Measurements from ENCODE around the gene CIDEC.
"Not testable (repeated sequence)": the region's sequence is repeated elsewhere in the genome, so short reads cannot be mapped to it uniquely, and the experiment has no call there.

The CIDEC gene

GRCh38 chr3:9902372-9903237 lies 22.6 kb upstream of the CIDEC start, which contains the start of gene IL17RE:
Gene IL17RE, plus strand, starts transcription at chr3:9902848. Its CDS starts 85 bp downstream, at chr3:9902933.
- intact Hi-C loops (cut with DNase I), result no loop called here
- no peak for DNase-seq

DNA sequence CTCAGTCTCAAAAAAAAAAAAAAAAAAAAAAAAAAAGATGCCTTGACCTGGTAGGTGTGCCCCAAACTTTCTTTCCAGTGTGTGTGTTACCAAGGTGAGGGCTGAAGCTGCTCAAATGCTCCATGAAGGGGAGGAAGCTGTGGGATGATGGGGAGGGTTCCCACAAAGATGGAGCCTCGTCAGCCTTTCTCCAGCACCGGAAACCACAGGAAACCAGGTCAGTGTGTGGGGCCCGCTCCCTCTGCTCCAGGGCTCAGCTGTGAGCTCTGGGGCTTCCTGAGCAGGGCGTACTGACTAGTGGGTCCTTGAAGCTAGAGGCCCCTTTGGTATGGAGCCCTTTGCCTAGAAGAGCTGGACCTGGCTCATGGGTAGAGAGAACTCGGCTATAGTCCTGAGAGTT lies 21.9 kb upstream of the CIDEC start:
- intact Hi-C loops (cut with DNase I), result no loop called here
- DNase-seq, result no peak

GRCh38 chr3:9900965-9901415 lies 20.9 kb upstream of the CIDEC start:
- DNase-seq; intact Hi-C loops (cut with DNase I): not testable (repeated sequence)

- intact Hi-C loops (cut with DNase I), result no loop called here
- no peak for DNase-seq
These were observed 19.3 kb upstream of the CIDEC start for GRCh38 chr3:9899289-9899791.

GRCh38 chr3:9898467-9899241 lies 18.6 kb upstream of the CIDEC start:
- intact Hi-C loops (cut with DNase I), result no loop called here
- DNase-seq, result no peak

DNA sequence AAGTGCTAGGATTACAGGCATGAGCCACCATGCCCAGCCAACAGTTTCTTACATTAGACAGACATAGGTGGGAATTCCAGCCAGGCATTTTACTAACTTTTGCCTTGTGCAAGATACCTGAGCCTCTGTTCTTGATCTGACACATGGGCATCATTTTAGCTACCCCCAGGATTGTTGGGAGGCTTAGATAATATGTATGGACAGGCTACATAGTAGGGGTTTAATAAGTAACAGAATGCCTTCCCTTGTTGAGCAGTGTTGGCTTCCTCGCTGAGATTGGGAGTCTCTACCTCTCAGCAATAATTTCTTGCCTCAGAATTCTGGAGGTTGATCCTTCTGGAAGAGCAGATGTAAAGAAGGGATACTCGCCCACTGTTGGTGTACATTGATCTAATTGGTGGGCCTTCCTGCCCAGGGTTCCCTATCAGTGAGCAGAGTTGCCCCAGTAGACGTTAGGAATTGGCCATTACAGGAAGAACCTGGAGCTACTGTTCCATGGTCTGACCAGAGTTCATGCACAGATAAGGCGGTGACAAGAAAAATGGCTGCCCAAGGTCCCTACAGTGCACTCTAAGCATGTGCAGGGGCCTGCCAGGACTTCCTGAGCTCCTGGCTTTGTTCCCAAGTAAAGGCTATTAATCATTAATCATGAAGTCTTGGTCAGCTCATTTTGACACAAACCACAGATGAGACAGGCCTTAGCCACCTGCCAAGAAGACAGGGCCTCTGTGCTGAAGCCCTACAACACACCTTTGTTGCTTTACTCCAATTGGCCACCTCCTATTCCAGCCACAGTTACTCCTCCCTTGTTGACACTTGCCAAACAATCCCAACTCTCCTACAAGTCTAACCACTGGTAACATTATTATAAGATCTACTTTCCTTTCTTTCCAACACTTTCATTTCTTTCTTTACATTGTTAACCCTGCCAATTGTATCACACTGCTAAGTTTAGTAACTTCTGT lies 17.6 kb upstream of the CIDEC start:
- intact Hi-C loops (cut with DNase I), result no loop called here
- DNase-seq, result no peak

GRCh38 chr3:9896755-9897407 lies 16.8 kb upstream of the CIDEC start:
- intact Hi-C loops (cut with DNase I); DNase-seq: not testable (repeated sequence)

DNA sequence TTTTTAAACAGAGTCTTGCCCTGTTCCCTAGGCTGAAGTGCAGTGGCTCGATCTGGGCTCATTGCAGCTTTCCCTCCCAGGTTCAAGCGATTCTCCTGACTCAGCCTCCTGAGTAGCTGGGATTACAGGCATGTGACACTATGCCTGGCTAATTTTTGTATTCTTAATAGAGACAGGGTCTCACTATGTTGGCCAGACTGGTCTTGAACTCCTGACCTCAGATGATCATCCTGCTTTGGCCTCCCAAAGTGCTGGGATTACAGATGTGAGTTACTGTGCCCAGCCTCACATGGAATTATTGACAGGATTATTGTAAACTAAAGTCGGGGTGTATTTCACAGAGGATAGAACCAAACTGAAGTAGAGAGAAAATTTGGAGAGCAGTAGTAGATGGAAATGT lies 15.7 kb upstream of the CIDEC start:
- DNase-seq; intact Hi-C loops (cut with DNase I): not testable (repeated sequence)

DNA sequence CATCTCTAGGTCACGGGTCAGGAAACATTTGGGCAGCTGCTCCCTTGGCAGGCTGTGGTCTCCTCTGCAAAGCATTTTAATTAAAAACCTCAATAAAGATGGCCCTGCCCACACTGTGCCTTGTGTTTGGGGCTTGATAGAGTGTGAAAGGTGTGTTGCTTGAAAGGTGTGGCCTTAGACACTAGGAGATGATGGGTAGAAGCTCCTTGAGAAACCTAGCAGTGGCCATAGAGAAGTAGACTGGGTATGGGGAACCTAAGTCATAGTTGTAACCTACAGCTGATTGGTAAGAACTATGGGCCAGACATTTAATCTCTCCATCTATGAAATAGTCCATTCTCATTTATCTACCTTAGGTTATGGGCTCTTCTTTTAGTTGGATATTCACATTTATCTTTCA lies 13.7 kb upstream of the CIDEC start:
- intact Hi-C loops (cut with DNase I), result loop anchor here (5.0 kb wide), 2 partner anchors 39 to 51 kb away; partner anchors contain the start of genes CRELD1 and RPUSD3

GRCh38 chr3:9891072-9891622 lies 11.1 kb upstream of the CIDEC start:
- intact Hi-C loops (cut with DNase I), result loop anchor here (5.0 kb wide), 2 partner anchors 41 to 49 kb away; partner anchors contain the start of genes CRELD1 and RPUSD3
- DNase-seq, result no peak

More for the DNA sequence above, 13.7 kb upstream of the CIDEC start:
- DNase-seq, result no peak

DNA sequence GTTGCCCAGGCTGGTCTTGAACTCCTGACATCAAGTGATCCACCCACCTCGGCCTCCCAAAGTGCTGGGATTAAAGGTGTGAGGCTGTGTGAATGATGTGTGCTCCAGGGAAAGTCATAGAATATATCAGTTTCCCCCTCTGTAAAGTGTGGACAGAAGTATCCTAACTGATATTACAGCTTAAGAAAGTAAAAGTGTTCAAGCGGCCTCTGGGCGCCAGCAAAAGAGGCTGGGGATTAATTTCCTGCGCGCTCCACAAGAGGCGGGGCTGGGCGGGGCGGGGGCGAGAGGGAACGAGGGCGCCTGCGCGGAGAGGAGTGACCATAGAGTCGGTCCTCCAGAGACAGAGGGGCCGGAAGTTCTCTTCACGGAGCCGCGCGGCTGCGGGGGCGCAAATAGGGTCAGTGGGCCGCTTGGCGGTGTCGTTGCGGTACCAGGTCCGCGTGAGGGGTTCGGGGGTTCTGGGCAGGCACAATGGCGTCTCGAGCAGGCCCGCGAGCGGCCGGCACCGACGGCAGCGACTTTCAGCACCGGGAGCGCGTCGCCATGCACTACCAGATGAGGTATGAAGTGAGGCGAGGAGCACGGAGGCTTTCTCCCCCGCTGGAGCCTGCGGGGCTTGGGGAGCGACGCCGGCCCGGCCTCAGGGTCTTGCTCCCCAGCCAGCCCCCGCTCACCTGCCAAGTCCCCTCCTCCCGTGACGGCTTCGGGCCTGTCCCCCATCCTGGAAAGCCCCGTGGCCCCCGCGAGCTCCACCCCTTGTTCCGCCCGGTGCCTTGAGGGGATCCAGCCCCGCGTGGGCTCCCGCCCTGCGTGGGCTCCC lies 10.4 kb upstream of the CIDEC start, which contains the start of gene JAGN1:
JAGN1 (plus strand) TSS at position 362 of the 823 bp plus-strand sequence; CDS start at position 475, 113 bp downstream.
- intact Hi-C loops (cut with DNase I), result loop anchor here (1.0 to 5.0 kb wide), 3 partner anchors 42 to 56 kb away; partner anchors contain the start of genes CRELD1 and RPUSD3
- DNase-seq, result peak; percentile 83 to 98 (median 87)

DNA sequence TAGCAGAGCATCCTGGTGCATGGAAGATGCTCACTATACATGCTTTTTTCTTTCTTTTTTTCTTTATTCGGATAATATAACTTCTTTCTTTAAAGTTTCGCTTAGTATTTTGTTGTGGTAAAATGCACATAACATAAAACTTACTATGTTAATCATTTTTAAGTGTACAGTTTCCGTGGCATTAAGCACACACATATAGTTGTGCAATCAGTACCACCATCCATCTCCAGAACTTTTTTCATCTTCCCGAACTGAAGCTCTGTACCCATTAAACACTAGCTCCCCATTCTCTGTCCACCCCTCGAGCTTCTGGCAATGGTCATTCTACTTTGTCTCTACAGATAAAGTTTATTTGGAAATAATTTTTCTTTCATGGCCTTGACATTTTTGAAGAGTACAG lies 9.4 kb upstream of the CIDEC start:
- DNase-seq, result no peak
- intact Hi-C loops (cut with DNase I), result no loop called here

- DNase-seq, result no peak
- intact Hi-C loops (cut with DNase I), result no loop called here
These were observed 8.5 kb upstream of the CIDEC start for GRCh38 chr3:9888540-9888939.

- no peak for DNase-seq
- intact Hi-C loops (cut with DNase I), result no loop called here
These were observed 7.4 kb upstream of the CIDEC start for GRCh38 chr3:9887480-9887879.

GRCh38 chr3:9886328-9886727 lies 6.3 kb upstream of the CIDEC start:
- intact Hi-C loops (cut with DNase I), result no loop called here
- no peak for DNase-seq

DNA sequence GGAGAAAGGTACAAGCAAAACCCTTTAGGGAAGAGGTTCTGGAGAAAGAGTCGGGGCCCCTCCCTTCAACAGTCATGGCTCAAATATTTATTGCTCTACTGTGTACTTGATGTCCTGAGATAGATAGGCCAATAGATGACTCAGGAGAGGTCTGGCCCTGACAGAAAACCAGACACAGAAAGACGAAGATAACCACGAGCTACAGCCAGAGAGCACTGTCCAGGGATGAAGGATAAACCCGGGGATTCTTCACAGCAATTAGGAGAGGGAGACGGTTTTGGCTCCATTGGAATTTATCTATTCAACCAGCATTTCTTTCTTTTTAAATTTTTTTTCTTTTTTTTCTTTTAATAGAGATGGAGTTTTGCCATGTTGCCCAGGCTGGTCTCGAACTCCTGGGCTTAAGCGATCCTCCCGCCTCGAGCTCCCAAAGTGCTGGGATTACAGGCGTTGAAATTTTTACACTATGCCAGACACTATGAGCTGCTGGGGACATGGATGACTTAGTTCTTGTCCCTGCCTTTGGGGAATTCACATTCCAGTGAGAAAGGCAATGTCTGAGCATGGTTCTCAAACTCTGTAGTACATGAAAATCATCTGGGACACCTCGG lies 4.6 kb upstream of the CIDEC start:
- no peak for DNase-seq
- intact Hi-C loops (cut with DNase I), result no loop called here

DNA sequence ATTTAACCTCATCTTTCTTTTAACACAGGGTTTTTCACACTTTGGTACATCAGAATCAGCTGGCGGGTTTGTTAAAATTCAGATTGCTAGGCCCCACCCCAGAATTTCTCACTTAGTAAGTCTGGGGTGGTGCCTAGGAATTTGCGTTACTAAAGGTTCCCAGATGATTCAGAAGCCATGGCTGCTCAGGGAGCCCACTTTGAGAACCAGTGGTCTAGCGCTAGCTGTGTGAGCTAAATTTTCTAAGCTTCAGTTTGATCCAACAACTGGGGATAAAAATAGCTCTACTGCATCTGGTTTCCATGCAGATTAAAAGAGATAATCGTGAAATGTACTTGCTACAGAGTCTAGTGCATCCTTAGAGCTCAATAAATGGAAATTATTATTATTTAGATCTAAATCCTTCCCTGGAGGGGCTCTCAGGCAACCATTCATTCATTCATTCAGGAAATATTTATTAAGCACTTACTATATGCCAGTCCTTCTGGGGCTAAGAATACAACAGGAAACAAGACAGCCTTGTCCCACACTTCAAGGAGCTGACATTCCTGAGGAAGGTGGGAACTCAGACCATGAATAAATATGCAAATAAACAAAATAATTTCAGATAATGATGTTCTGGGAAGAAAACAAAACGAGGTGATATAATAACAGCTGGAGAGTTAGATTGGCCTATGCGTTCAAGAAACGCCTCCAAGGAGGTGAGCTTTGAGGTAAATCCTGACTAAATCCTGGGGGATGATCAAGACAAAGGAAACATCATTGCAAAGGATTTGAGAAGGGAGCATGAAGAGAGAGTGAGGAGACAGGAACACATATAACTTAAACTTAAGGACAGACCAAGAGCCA lies 3.9 kb upstream of the CIDEC start:
- no peak for DNase-seq
- intact Hi-C loops (cut with DNase I), result no loop called here

Data from posterior cingulate gyrus (tissue), 11 donors.